Colon (tissue), 2 donors: ENCODE data around the gene UBA7.
"Not testable (repeated sequence)": the region's sequence is repeated elsewhere in the genome, so short reads cannot be mapped to it uniquely, and the experiment has no call there.

Experiments used
- FAIRE-seq: peaks from 2 replicates; lab custom pipeline; 2012; peaks lifted over from hg19 to GRCh38; lab: Jason Lieb, UNC
- donor health status: control.
- donor health status: control.

UBA7 gene

GRCh38 chr3:49813497-49814174 lies at the start of gene UBA7:
TSS of gene UBA7 (minus strand) at chr3:49813953. CDS start at chr3:49813787, 166 bp downstream.
- FAIRE-seq: no peak

- no peak for FAIRE-seq
These were observed 46.0 kb upstream of the UBA7 start for GRCh38 chr3:49859576-49860305.

GRCh38 chr3:49856181-49857005 lies 42.6 kb upstream of the UBA7 start, which contains the start of gene TRAIP:
TSS of gene TRAIP (minus strand) at chr3:49856564. CDS start at chr3:49856453, 111 bp downstream.
- FAIRE-seq: no peak

- FAIRE-seq: no peak
These were observed 41.9 kb upstream of the UBA7 start for GRCh38 chr3:49855662-49856061.

- no peak for FAIRE-seq
These were observed 31.9 kb upstream of the UBA7 start for GRCh38 chr3:49845694-49846093.

DNA sequence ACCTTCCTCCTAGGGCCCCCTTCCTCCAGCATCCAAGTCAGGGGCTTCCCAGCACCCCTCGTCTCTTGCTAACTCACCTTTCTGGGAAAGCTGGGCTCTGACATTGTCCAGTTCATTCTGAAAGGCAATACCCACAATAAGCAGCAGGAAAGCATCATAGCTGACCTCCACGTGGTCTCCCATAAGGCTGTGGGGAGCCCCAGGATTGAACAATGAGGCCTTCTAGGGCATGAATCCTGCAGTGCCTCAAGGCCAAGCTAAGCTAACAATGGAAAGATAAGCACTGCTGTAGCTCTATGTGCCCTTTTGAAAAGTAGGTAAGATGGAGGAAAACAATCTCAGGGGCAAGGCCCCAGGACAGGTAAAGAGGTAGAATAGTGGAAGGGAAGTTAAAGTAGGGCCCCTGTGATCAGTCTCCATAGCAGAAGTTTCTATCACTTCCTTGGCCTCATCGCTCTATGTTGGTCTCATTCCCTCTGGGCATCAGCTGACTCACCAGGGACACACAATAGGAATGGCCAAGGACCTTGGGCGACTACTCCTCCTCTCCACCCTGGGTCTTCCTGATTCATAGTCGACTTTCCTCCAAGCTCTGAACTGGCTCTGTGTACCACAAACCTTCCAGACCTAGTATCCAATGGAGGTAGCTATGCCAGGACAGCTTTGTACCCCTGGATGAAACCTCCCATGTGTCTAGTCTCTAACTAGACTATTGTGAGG lies 30.9 kb upstream of the UBA7 start:
- no peak for FAIRE-seq

DNA sequence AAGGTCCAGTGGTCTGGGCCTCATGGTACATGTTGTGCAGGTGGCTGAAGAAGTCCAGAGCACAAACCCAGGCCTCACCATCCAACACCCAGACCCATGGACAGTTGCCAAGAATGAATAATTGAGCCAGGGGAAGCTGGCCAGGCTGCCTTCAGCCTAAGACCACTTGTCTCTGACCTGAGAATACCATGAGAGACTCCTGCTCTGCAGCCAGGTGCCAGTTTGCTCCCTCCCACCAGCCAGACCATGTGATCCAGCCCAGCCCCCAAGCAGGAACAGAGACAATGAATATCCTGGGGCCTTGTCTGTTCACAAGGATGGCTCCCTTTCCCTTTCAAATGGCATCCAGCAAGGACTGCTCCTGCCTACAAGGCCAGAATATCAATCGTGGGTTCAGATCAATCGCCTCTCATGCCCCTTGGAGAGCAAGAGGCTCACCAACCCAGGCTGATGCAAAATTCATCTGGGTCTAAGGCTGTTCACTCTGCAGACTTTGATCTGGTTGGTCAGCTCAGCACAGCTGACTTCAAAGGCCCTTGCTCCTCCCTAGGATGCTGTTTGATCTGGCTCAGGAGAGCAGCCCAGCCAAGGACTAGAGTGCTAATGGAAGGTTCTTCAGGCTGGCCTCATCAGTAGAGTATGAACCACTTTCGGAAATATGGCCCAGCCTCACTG lies 29.2 kb upstream of the UBA7 start:
- FAIRE-seq: no peak

GRCh38 chr3:49841806-49842205 lies 28.1 kb upstream of the UBA7 start:
- no peak for FAIRE-seq

DNA sequence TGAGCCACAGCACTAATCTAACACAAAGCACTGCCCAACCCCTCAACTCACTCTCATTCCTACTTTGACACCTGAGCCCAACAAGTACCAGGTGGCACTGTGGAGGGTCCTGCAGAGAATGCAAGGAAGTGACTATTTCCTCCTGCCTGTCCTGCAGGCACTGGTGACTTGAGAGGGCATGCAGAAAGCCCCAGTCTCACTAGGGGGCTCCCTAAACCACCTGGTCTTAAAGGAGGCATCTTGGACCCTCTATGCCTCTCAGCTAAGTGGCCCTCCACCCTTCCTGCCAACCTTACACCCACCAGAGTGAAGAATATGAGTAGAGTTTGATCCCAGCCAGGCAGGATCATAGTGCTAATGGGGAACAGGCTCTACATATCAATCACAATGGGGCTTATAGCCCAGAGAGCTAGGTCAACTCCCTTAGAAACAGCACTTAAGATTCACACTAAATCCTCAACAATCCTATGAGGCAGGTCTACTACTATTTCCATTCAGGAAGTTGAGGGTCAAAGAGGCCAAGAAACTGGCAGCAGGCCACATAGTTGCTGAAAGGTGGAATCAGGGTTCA lies 27.5 kb upstream of the UBA7 start:
- no peak for FAIRE-seq

GRCh38 chr3:49840388-49840787 lies 26.6 kb upstream of the UBA7 start:
- no peak for FAIRE-seq

DNA sequence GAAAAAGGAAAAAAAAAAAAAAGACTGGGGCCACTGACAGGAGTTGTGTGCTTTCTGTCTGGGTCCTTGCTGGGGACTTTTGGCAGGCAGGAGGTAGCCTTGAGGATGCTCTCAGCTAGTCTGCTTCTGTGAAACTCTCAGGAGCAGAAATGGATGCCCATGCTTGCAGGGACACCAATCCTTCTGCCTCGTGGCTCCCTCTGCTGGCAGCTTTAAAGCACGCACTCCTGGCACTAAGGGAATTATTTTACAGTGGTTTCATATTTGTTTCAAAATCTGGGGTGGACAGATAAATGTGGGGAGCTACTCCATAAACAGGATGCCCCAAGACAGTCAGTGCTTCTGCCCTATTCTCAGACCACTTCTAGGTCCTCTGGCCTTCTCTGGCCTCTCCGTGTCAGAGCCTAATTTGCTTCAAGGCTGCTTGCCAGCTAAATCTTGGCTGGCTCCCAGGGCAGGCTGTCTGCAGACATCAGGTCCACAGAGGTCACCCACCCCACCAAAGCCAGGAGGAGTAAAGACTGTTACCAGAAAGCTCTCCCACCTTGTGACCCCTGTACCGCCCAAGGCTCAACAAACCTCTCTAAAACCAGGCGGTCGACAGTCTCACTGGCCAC lies 25.5 kb upstream of the UBA7 start:
- FAIRE-seq: no peak

GRCh38 chr3:49831341-49831740 lies 17.6 kb upstream of the UBA7 start:
- FAIRE-seq: no peak

DNA sequence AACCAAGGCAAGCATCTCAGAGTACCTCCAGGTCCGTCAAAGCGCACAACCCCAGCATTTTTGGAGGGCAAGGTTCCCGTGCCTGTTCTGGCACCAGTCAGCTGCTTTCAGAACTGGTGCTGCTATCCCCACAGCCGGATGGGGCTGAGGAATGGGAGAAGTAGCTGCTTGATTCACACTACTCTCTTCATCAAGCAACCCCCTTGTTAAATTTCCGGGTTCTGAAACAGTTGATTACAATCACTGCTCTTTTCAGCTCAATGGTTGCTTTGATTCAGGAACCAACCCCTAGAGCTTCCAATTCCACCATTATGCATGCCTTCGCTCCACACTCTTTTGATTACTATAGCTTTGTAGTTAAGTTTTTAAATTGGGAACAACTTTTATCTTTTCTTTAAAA lies 12.3 kb upstream of the UBA7 start:
- FAIRE-seq: no peak

DNA sequence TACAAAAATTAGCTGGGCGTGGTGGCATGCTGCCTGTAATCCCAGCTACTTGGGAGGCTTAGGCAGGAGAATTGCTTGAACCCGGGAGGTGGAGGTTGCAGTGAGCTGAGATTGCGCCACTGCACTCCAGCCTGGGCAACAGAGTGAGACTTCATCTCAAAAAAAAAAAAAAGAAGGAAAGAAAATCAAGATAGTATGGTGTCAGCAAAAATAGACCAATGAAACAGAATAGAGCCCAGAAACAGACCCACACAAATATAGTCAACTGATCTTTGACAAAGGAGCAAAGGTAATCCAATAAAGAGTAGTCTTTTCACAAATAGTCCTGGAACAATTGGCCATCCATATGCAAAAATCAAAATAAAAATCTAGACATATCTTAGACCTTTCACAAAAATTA lies 9.4 kb upstream of the UBA7 start:
- not testable (repeated sequence) for FAIRE-seq

- no peak for FAIRE-seq
These were observed 747 bp downstream of the UBA7 start for GRCh38 chr3:49812916-49813496.

DNA sequence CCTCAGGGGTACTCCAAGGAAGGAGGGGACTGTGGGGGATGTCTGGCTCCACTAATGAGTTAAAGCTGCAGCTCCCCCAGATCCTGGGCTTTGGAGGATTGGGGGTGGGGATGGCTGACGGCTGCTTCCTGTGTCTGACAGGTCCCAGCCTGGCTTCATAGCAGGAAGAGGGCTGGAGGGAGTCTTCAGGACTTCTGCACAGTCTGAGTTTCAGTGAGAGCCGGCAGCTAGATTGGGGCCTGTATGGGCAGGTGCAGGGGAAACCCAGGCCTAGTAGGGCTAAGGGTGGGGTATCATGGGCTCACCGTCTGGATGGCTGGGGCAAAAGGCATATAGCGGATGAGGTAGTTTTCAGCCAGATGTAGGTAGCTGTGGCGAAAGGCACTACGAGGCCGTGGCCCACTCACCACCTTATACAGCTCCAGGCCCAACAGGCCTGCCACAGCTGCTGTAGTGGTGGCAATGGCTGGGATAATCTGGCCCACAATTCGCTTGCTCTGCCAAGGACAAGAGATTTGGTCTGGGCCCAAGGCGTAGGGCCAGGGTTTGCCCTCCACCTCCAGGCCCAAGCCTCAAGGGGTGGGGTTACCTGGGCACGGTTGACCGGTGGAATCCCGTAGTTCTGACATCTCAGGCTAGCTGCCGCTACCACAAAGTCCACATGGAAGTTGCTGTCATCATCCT lies 6.2 kb downstream of the UBA7 start:
- FAIRE-seq: no peak

- FAIRE-seq: no peak
These were observed 6.9 kb downstream of the UBA7 start for GRCh38 chr3:49806850-49807249.

DNA sequence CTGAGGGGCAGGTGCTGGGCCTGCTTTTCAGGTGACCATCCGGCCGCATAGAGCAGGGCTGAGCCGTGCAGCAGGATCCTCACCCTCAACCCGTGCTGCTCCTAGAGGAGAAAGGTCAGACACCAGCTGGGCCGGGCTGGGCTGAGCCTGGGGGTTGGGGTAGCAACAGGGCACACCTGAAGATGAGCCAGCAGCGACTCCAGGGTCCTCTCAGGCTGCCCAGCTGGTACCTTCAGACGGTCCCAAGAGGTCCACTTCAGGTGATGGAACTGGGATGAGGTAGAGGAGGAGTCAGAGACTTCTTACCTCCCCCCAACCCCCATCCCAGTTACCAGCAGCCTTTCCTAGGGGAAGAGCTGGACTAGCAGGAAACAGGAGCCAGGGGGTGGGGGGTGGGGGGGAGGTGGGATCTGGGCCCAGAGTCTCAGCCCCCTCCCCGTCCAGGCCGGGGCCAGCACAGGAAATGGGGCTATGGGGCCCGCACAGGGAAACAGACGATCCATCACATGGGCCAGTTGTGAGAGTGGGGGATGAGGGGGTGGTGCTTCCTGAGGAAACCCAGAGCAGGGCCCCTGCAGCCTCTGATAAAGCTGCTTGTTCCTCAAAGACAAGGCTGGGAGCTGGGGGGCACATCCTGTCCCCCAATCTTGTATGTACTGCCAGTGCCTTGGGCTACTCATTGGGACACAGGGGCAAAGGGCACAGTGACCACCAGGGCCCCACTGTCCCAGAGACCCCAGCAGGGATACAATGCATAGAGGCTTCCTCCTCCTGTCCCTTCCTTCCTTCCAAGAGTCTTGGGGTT lies 7.7 kb downstream of the UBA7 start:
- no peak for FAIRE-seq

DNA sequence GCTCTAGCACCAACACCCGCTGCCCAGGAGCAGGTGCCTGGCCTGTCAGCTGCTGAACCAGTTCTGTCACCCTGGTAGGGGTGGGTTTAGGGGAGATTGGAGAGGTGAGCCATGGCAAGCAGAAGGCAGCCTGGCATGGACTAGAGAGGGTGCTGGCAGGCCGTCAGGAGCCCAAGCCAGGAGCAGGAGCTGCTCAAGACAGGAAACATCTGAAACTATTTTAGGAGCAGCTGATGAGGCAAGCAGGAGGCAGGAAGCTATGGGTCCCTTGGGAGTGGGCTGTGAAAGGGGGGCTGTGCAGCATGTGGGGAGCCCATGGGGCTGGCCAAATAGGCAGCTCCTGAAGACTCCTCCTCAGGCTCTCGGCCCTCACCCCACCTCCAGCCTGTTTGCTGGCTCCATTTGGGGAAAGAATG lies 8.4 kb downstream of the UBA7 start:
- FAIRE-seq: no peak
